ENCODE results near the gene IFT80.

The IFT80 gene

GRCh38 chr3:160291909-160292299, 107.1 kb downstream of the IFT80 start:
- H3K36me3 ChIP-seq (ENCODE audit: insufficient read depth, low read length) = no peaks in the 10 kb centered on the region
- H3K9ac ChIP-seq (ENCODE audit: low read depth, low read length) = no peak overlapping the region
- no peak overlapping the region for H3K4me3 ChIP-seq (ENCODE audit: low read length)

GRCh38 chr3:160291290-160291908, 107.6 kb downstream of the IFT80 start:
- no peak overlapping the region for H3K9ac ChIP-seq (ENCODE audit: low read depth, low read length)
- H3K4me2 ChIP-seq (ENCODE audit: low read length) = no peak overlapping the region
- H3K36me3 ChIP-seq (ENCODE audit: insufficient read depth, low read length) = no peaks in the 10 kb centered on the region
- no peak overlapping the region for H3K4me3 ChIP-seq (ENCODE audit: low read length)
- no peaks in the 10 kb centered on the region for H3K4me1 ChIP-seq (ENCODE audit: control insufficient read depth, insufficient read depth, low read length)
- H3K9me3 ChIP-seq (replicated peaks; ENCODE audit: low read length) = no peaks in the 10 kb centered on the region
- no peaks in the 10 kb centered on the region for H3K27me3 ChIP-seq (ENCODE audit: control insufficient read depth, insufficient read depth, low read length)

More at GRCh38 chr3:160291909-160292299, 107.1 kb downstream of the IFT80 start:
- Histone ChIP-seq H3K9me3 (replicated peaks; ENCODE audit: low read length) (no peaks in the 10 kb centered on the region), H3K4me2 (ENCODE audit: low read length) (no peak overlapping the region), H3K4me1 (ENCODE audit: control insufficient read depth, insufficient read depth, low read length) (no peaks in the 10 kb centered on the region), H3K27me3 (ENCODE audit: control insufficient read depth, insufficient read depth, low read length) (no peaks in the 10 kb centered on the region)

- H3K36me3 ChIP-seq (ENCODE audit: insufficient read depth, low read length) = no peaks in the 10 kb centered on the region
- no peaks in the 10 kb centered on the region for H3K9me3 ChIP-seq (replicated peaks; ENCODE audit: low read length)
- H3K9ac ChIP-seq (ENCODE audit: low read depth, low read length) = no peak overlapping the region
- H3K27me3 ChIP-seq (ENCODE audit: control insufficient read depth, insufficient read depth, low read length) = no peaks in the 10 kb centered on the region
- no peaks in the 10 kb centered on the region for H3K4me1 ChIP-seq (ENCODE audit: control insufficient read depth, insufficient read depth, low read length)
- no peak overlapping the region for H3K4me2 ChIP-seq (ENCODE audit: low read length)
- no peak overlapping the region for H3K4me3 ChIP-seq (ENCODE audit: low read length)
Measured at GRCh38 chr3:160287666-160288065, 111.4 kb downstream of the IFT80 start.

- Histone ChIP-seq H3K4me1 (ENCODE audit: control insufficient read depth, insufficient read depth, low read length) (no peaks in the 10 kb centered on the region), H3K27me3 (ENCODE audit: control insufficient read depth, insufficient read depth, low read length) (no peaks in the 10 kb centered on the region), H3K4me3 (ENCODE audit: low read length) (no peak overlapping the region)
Measured at GRCh38 chr3:160286231-160286630, 112.8 kb downstream of the IFT80 start.

GRCh38 chr3:160280836-160281235, 118.2 kb downstream of the IFT80 start:
- Histone ChIP-seq H3K4me1 (ENCODE audit: control insufficient read depth, insufficient read depth, low read length) (no peaks in the 10 kb centered on the region), H3K36me3 (ENCODE audit: insufficient read depth, low read length) (peaks cover 9% of the 10 kb centered on the region), H3K27me3 (ENCODE audit: control insufficient read depth, insufficient read depth, low read length) (no peaks in the 10 kb centered on the region), H3K9me3 (replicated peaks; ENCODE audit: low read length) (no peaks in the 10 kb centered on the region), H3K4me3 (ENCODE audit: low read length) (no peak overlapping the region), H3K4me2 (ENCODE audit: low read length) (no peak overlapping the region), H3K9ac (ENCODE audit: low read depth, low read length) (no peak overlapping the region)

More at GRCh38 chr3:160286231-160286630, 112.8 kb downstream of the IFT80 start:
- H3K9ac ChIP-seq (ENCODE audit: low read depth, low read length) = no peak overlapping the region
- H3K9me3 ChIP-seq (replicated peaks; ENCODE audit: low read length) = no peaks in the 10 kb centered on the region
- H3K4me2 ChIP-seq (ENCODE audit: low read length) = no peak overlapping the region
- no peaks in the 10 kb centered on the region for H3K36me3 ChIP-seq (ENCODE audit: insufficient read depth, low read length)

GRCh38 chr3:160279657-160280056, 119.4 kb downstream of the IFT80 start:
- Histone ChIP-seq H3K4me3 (ENCODE audit: low read length) (no peak overlapping the region), H3K4me2 (ENCODE audit: low read length) (no peak overlapping the region), H3K36me3 (ENCODE audit: insufficient read depth, low read length) (peaks cover 9% of the 10 kb centered on the region), H3K4me1 (ENCODE audit: control insufficient read depth, insufficient read depth, low read length) (no peaks in the 10 kb centered on the region), H3K9ac (ENCODE audit: low read depth, low read length) (no peak overlapping the region), H3K9me3 (replicated peaks; ENCODE audit: low read length) (no peaks in the 10 kb centered on the region), H3K27me3 (ENCODE audit: control insufficient read depth, insufficient read depth, low read length) (no peaks in the 10 kb centered on the region)

GRCh38 chr3:160278210-160278609, 120.8 kb downstream of the IFT80 start:
- H3K4me2 ChIP-seq (ENCODE audit: low read length) = no peak overlapping the region
- no peaks in the 10 kb centered on the region for H3K9me3 ChIP-seq (replicated peaks; ENCODE audit: low read length)
- H3K27me3 ChIP-seq (ENCODE audit: control insufficient read depth, insufficient read depth, low read length) = no peaks in the 10 kb centered on the region
- H3K36me3 ChIP-seq (ENCODE audit: insufficient read depth, low read length) = peaks cover 9% of the 10 kb centered on the region
- no peak overlapping the region for H3K4me3 ChIP-seq (ENCODE audit: low read length)
- no peaks in the 10 kb centered on the region for H3K4me1 ChIP-seq (ENCODE audit: control insufficient read depth, insufficient read depth, low read length)
- H3K9ac ChIP-seq (ENCODE audit: low read depth, low read length) = no peak overlapping the region

- no peaks in the 10 kb centered on the region for H3K4me1 ChIP-seq (ENCODE audit: control insufficient read depth, insufficient read depth, low read length)
- H3K4me3 ChIP-seq (ENCODE audit: low read length) = no peak overlapping the region
- no peak overlapping the region for H3K9ac ChIP-seq (ENCODE audit: low read depth, low read length)
- H3K27me3 ChIP-seq (ENCODE audit: control insufficient read depth, insufficient read depth, low read length) = no peaks in the 10 kb centered on the region
- no peak overlapping the region for H3K4me2 ChIP-seq (ENCODE audit: low read length)
- H3K36me3 ChIP-seq (ENCODE audit: insufficient read depth, low read length) = no peaks in the 10 kb centered on the region
- H3K9me3 ChIP-seq (replicated peaks; ENCODE audit: low read length) = no peaks in the 10 kb centered on the region
Measured at GRCh38 chr3:160265088-160265487, 133.9 kb downstream of the IFT80 start.

GRCh38 chr3:160260587-160261270, 138.3 kb downstream of the IFT80 start:
- no peak overlapping the region for H3K9ac ChIP-seq (ENCODE audit: low read depth, low read length)

GRCh38 chr3:160259589-160259988, 139.4 kb downstream of the IFT80 start:
- H3K9ac ChIP-seq (ENCODE audit: low read depth, low read length) = no peak overlapping the region

More at GRCh38 chr3:160260587-160261270, 138.3 kb downstream of the IFT80 start:
- no peaks in the 10 kb centered on the region for H3K4me1 ChIP-seq (ENCODE audit: control insufficient read depth, insufficient read depth, low read length)
- H3K9me3 ChIP-seq (replicated peaks; ENCODE audit: low read length) = no peaks in the 10 kb centered on the region
- no peaks in the 10 kb centered on the region for H3K27me3 ChIP-seq (ENCODE audit: control insufficient read depth, insufficient read depth, low read length)
- peaks cover 3% of the 10 kb centered on the region for H3K36me3 ChIP-seq (ENCODE audit: insufficient read depth, low read length)
- H3K4me2 ChIP-seq (ENCODE audit: low read length) = peak overlapping the region; percentile 47
- H3K4me3 ChIP-seq (ENCODE audit: low read length) = no peak overlapping the region

GRCh38 chr3:160257606-160258005, 141.4 kb downstream of the IFT80 start:
- Histone ChIP-seq H3K9ac (ENCODE audit: low read depth, low read length) (no peak overlapping the region), H3K9me3 (replicated peaks; ENCODE audit: low read length) (no peaks in the 10 kb centered on the region), H3K36me3 (ENCODE audit: insufficient read depth, low read length) (peaks cover 3% of the 10 kb centered on the region), H3K27me3 (ENCODE audit: control insufficient read depth, insufficient read depth, low read length) (no peaks in the 10 kb centered on the region), H3K4me2 (ENCODE audit: low read length) (no peak overlapping the region), H3K4me3 (ENCODE audit: low read length) (no peak overlapping the region), H3K4me1 (ENCODE audit: control insufficient read depth, insufficient read depth, low read length) (no peaks in the 10 kb centered on the region)

More at GRCh38 chr3:160259589-160259988, 139.4 kb downstream of the IFT80 start:
- Histone ChIP-seq H3K9me3 (replicated peaks; ENCODE audit: low read length) (no peaks in the 10 kb centered on the region), H3K27me3 (ENCODE audit: control insufficient read depth, insufficient read depth, low read length) (no peaks in the 10 kb centered on the region), H3K4me1 (ENCODE audit: control insufficient read depth, insufficient read depth, low read length) (no peaks in the 10 kb centered on the region), H3K36me3 (ENCODE audit: insufficient read depth, low read length) (peaks cover 3% of the 10 kb centered on the region), H3K4me3 (ENCODE audit: low read length) (no peak overlapping the region), H3K4me2 (ENCODE audit: low read length) (no peak overlapping the region)

- H3K9me3 ChIP-seq (replicated peaks; ENCODE audit: low read length) = no peaks in the 10 kb centered on the region
- H3K4me2 ChIP-seq (ENCODE audit: low read length) = no peak overlapping the region
- no peak overlapping the region for H3K9ac ChIP-seq (ENCODE audit: low read depth, low read length)
- H3K4me3 ChIP-seq (ENCODE audit: low read length) = no peak overlapping the region
- no peaks in the 10 kb centered on the region for H3K4me1 ChIP-seq (ENCODE audit: control insufficient read depth, insufficient read depth, low read length)
- no peaks in the 10 kb centered on the region for H3K36me3 ChIP-seq (ENCODE audit: insufficient read depth, low read length)
- H3K27me3 ChIP-seq (ENCODE audit: control insufficient read depth, insufficient read depth, low read length) = no peaks in the 10 kb centered on the region
Measured at GRCh38 chr3:160253298-160253697, 145.7 kb downstream of the IFT80 start.

All from skeletal muscle satellite cell (primary cell).